Posterior cingulate gyrus (tissue), 11 donors: ENCODE measurements around the gene GCN1.
"Not testable (repeated sequence)": the region's sequence is repeated elsewhere in the genome, so short reads cannot be mapped to it uniquely, and the experiment has no call there.

Experiments
- DNase-seq, 10 donors: peaks; one replicate each; pipeline versions ENCODE4 v3.0.0 to v3.0.0-alpha.2; 2020 to 2021; ENCODE audit warnings: mixed read lengths in 3 of 10
- intact Hi-C: fragments of 100-400 bp; cut with DNase I; formaldehyde crosslinking; loops from one replicate; pipeline ENCODE4 v1.15.1; 2023

Gene GCN1, protein sequence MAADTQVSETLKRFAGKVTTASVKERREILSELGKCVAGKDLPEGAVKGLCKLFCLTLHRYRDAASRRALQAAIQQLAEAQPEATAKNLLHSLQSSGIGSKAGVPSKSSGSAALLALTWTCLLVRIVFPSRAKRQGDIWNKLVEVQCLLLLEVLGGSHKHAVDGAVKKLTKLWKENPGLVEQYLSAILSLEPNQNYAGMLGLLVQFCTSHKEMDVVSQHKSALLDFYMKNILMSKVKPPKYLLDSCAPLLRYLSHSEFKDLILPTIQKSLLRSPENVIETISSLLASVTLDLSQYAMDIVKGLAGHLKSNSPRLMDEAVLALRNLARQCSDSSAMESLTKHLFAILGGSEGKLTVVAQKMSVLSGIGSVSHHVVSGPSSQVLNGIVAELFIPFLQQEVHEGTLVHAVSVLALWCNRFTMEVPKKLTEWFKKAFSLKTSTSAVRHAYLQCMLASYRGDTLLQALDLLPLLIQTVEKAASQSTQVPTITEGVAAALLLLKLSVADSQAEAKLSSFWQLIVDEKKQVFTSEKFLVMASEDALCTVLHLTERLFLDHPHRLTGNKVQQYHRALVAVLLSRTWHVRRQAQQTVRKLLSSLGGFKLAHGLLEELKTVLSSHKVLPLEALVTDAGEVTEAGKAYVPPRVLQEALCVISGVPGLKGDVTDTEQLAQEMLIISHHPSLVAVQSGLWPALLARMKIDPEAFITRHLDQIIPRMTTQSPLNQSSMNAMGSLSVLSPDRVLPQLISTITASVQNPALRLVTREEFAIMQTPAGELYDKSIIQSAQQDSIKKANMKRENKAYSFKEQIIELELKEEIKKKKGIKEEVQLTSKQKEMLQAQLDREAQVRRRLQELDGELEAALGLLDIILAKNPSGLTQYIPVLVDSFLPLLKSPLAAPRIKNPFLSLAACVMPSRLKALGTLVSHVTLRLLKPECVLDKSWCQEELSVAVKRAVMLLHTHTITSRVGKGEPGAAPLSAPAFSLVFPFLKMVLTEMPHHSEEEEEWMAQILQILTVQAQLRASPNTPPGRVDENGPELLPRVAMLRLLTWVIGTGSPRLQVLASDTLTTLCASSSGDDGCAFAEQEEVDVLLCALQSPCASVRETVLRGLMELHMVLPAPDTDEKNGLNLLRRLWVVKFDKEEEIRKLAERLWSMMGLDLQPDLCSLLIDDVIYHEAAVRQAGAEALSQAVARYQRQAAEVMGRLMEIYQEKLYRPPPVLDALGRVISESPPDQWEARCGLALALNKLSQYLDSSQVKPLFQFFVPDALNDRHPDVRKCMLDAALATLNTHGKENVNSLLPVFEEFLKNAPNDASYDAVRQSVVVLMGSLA (N-terminal part only)

GRCh38 chr12:120194534-120195395 lies at the start of gene GCN1:
TSS of gene GCN1 (minus strand) at chr12:120194715. CDS start at chr12:120194697, 18 bp downstream.
- intact Hi-C loops, result no loop called here
- DNase-seq, result peak; percentile 76 to 98 (median 87)

- DNase-seq, result no peak
- intact Hi-C loops, result no loop called here
These were observed 48.6 kb upstream of the GCN1 start for GRCh38 chr12:120242971-120243699.

DNA sequence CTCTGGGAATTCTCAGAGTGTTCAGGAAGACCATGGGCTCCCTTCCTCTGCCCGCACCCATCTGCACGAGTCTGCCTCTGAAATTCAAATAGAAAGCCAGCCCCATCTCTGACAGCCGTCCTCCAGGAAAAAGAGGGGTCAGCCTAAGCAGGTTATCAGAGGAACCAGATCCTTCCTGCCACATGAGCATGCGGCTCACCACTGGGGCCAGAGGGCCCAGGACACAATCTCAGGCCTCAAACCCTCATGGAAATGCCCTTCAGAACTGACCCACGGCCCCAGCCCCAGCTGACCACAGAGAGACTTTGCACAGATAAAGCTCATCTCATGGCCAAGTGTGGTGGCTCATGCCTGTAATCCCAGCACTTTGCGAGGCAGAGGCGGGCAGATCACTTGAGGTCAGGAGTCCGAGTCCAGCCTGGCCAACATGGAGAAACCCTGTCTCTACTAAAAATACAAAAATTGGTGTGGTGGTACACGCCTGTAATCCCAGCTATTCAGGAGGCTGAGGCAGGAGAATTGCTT lies 47.8 kb upstream of the GCN1 start:
- intact Hi-C loops, result no loop called here
- DNase-seq, result no peak

DNA sequence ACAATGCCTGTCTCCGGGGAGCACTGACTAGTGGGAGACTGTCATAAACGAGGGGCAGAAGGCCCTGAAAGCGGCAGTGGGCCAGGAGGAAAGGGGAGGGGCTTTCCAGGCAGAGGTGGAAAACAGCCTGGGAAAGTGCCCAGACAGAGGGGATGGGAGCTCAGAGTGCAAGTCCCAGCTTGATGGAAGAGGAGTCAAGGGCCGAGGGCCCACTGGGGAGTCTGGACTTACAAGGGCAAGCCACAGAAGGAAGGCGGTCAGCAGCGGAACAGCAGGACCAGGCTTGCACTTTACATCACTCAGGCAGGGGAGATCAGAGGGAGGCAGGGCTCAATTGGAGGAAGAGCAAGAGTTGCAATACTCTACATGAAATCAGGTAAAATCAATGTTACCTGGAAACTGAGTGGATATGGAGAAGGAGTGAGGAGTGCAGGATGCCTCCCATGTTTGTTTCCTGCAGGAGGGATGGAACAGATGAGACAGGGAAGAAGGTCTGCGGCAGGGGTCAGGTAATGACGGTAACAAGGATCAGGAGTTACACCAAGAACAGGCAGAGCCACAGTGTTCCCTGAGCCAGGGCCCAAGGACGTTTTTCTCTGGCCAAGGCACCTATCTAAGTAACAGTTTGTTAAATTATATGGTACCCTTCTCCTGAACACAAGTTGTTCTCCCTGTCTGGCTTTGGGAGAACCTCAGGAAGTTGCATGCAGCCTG lies 47.2 kb upstream of the GCN1 start:
- DNase-seq, result no peak

GRCh38 chr12:120240495-120240833 lies 45.9 kb upstream of the GCN1 start:
- DNase-seq, result no peak
- intact Hi-C loops, result no loop called here

More for the DNA sequence above, 47.2 kb upstream of the GCN1 start:
- intact Hi-C loops, result no loop called here

DNA sequence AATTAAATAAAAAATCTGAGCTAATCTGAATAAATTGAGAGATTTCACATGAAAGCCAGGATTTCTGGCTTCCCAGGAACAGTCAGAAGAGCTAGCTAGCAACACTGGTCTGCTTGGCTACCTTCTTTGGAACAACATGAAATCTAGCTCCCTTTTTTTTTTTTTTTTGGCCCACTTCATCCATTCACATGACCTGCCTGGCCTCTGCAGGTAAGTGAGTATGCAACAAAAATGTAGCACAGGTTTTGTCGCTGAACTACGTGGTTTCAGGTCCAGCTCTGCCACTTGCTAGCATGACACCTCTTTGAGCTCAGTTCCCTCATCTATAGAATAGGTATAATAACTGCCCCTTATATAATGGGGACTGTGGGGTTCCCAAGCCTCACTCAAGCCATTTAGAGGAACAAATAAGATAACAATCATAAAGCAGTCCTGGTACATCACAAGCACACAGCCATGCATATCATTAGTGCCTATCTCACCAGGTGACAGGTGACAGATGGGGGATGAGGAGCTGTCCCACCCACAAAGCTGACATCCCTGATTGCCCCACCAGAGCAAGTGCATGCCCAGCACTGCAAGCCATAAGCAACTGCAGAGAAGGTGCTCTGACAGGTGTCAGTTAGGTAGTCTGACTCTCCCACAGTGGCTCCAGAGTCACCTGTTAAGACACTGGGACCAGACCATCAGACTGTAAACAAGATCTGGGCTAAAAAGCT lies 45.4 kb upstream of the GCN1 start:
- intact Hi-C loops, result no loop called here
- DNase-seq, result no peak

- no peak for DNase-seq
- intact Hi-C loops, result no loop called here
These were observed 44.4 kb upstream of the GCN1 start for GRCh38 chr12:120238839-120239445.

GRCh38 chr12:120238217-120238616 lies 43.7 kb upstream of the GCN1 start:
- intact Hi-C loops, result no loop called here
- DNase-seq, result no peak

- intact Hi-C loops, result no loop called here
- peak in 1 of 10 donors; percentile 37 for DNase-seq
These were observed 43.1 kb upstream of the GCN1 start for GRCh38 chr12:120237360-120238171.

DNA sequence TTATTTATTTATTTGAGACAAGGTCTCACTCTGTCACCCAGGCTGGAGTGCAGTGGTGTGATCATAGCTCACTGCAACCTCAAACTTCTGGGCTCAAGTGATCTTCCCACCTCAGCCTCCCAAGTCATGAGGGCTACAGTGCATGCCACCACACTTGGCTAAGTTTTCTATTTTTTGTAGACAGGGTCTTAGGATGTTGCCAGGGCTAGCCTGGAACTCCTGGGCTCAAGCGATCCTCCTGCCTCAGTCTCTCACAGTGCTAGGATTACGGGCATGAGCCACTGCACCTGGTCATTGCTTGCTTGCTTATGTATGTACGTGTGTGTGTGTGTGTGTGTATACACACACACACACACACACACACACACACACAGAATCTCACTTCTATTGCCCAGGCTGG lies 42.3 kb upstream of the GCN1 start:
- intact Hi-C loops, DNase-seq: not testable (repeated sequence)

DNA sequence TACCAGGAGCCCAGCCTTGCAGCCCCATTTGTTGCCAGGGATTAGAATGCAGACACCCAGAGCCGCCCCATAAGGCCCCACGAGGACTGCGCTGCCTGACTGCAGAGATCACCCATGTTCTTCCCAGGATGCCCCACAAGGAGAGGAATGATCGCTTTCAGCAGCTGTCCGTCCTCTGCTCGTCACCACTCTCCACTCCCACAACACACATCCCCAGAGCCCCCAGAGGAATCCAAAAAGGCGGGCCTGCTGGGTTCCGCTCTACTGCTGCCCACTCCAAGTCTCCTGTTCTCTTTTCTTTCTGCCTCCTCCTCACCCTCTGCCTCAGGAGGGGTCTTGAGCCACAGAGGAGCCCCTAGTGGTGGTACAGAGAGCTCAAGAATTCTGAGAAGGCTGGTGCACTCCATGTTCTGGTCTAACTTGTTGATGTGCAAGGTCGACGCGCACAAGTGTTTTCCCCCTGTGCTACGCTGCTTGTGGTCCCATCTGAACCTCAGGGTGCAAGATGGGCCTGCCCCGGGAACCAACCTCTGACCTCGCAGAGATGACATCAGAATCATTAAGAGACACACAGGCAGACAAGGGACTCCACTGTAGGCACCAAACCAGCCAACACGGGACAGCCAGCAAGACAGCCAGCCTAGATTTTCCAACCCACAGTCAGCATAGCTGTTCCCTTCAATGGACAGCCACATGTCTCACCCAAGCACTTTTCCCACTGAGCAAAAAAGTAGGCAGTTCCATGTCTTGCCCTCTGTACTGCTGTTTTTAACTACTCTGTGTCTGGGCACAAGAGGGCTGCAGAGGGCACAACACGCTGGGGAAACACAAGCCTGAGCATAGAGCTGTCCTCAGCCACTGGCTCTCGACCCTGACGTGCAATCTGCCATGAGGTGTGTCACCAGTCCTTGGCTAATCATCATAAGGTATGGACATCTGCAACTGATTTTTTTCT lies 41.1 kb upstream of the GCN1 start:
- no peak for DNase-seq
- intact Hi-C loops, result no loop called here

GRCh38 chr12:120234643-120235368 lies 40.3 kb upstream of the GCN1 start:
- DNase-seq, result peak; percentile 35 to 94 (median 64)
- intact Hi-C loops, result no loop called here

DNA sequence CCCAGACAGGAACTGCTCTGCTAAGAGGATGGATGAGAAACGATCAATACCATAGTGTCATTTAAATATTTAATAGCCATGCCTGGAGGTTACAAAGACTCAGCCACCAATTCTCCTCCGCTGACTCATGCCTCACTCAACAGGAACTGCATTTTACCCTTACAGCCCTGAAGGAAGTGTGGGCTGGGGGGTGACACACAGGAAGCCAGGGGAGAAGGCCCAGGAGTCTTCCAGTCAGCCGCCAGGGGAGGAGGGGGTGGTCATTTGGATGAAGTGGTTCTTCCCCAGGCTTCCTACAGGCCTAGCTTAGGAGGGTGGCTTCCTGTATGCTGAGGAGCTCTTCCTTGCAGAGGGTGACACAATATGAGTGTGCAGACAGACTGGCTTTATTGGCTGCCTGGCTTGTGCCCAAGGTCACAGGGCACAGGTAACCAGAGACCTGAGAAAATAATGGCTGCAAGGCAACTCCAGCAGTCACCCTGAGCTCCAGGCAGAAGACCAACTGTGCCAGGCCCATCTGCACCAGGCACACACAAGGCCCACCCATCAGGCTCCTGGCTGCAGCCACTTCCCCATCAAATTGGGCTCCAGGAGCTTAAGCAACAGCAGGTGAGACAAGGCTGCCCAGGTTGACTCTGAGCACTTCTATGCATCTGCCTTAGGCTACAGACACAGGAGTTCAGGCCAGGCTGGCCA lies 36.9 kb upstream of the GCN1 start:
- intact Hi-C loops, result no loop called here
- DNase-seq, result peak in 1 of 10 donors; percentile 60

DNA sequence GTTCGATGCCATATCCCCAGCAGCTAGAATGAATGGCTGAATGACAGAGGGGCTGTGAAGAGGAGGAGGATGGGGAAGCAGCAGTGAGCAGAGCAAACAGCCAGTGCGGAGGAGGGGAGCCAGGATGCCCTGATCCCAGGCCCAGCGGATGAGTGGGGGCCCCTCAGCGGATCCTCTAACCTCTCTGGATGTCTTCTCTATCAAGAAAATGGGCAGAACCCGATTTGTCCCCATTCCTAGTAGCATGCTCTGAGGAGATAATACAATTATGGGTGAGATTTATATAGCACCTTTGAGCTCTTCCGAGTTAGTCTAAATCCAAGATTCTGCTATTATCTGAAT lies 36.4 kb upstream of the GCN1 start:
- intact Hi-C loops, result no loop called here

More for the DNA sequence above, 36.4 kb upstream of the GCN1 start:
- DNase-seq, result peak in 1 of 10 donors; percentile 26
